MCF 10A (cell line): Measurements from ENCODE around the gene MRPL43. TPM values are rescaled to one million over a fixed set of nuclear protein-coding genes. Genes with fewer than 3 reads are reported as not detected.
A peak's percentile ranks its signal among the peaks of the same experiment; 100 is the strongest.

Experiments used
- Bru-seq: library from RNA; stranded (reverse); fragments of 400-500 nt; gene quantifications from one replicate; lab custom pipeline; 2021; lab: Mats Ljungman, UMichigan
- BruChase-seq, 2 experiments: library from RNA; stranded (reverse); fragments of 400-500 nt; gene quantifications; one replicate each; lab custom pipeline; 2021; lab: Mats Ljungman, UMichigan
- BruUV-seq: library from RNA; stranded (reverse); fragments of 400-500 nt; replicated peaks from 2 replicates; lab custom pipeline; 2021; lab: Mats Ljungman, UMichigan
- CTCF ChIA-PET: fragments of 300-600 bp; sonication (Branson Sonifier 250); formaldehyde crosslinking; extraction: SDS; loops from one replicate; lab custom pipeline; 2021; ENCODE audit warnings: antibody characterized with exemption, inconsistent platforms; lab: Yijun Ruan, JAX
- POLR2A ChIA-PET: fragments of 300-600, 350-650 bp; sonication (Branson Sonifier 250); formaldehyde crosslinking; extraction: SDS; loops from one replicate; lab custom pipeline; 2020; ENCODE audit warnings: antibody characterized with exemption, inconsistent platforms; lab: Yijun Ruan, JAX
- DNase-seq: peaks from one replicate; pipeline ENCODE4 v3.0.0-alpha.2; 2018; ENCODE audit not compliant: unreplicated experiment
- H3K27ac Mint-ChIP-seq: one replicate; pipeline ENCODE4 v1.8.0; 2022; ENCODE audit warnings: mild to moderate bottlenecking, low read depth, mixed read lengths; ENCODE audit not compliant: unreplicated experiment
- H3K27me3 Mint-ChIP-seq: one replicate; pipeline ENCODE4 v1.8.0; 2022; ENCODE audit warnings: mixed read lengths; ENCODE audit not compliant: insufficient read depth, unreplicated experiment
- H3K36me3 Mint-ChIP-seq: one replicate; pipeline ENCODE4 v1.8.0; 2022; ENCODE audit warnings: mild to moderate bottlenecking, moderate library complexity, mixed read lengths; ENCODE audit not compliant: insufficient read depth, unreplicated experiment
- H3K4me1 Mint-ChIP-seq: one replicate; pipeline ENCODE4 v1.8.0; 2022; ENCODE audit warnings: mixed read lengths; ENCODE audit not compliant: insufficient read depth, unreplicated experiment
- H3K4me3 Mint-ChIP-seq: one replicate; pipeline ENCODE4 v1.8.0; 2022; ENCODE audit warnings: mild to moderate bottlenecking, moderate library complexity, mixed read lengths; ENCODE audit not compliant: unreplicated experiment
- H3K9me3 Mint-ChIP-seq: one replicate; pipeline ENCODE4 v1.8.0; 2022; ENCODE audit warnings: mixed read lengths; ENCODE audit not compliant: unreplicated experiment
- CTCF ChIP-seq: fragments of 200-600 bp; IDR thresholded peaks from one replicate; pipeline ENCODE4 v1.8.0; 2022; ENCODE audit warnings: antibody characterized with exemption, mild to moderate bottlenecking; ENCODE audit not compliant: unreplicated experiment
- intact Hi-C: fragments of 100-400 bp; cut with micrococcal nuclease; formaldehyde crosslinking; loops from 2 replicates; pipeline ENCODE4 v1.14.1; 2022
- long read RNA-seq: library from polyadenylated mRNA; stranded (forward); transcript quantifications from one replicate; pipeline ENCODE4 v2.0.0, GENCODE V29; 2022
- total RNA-seq: library from RNA; stranded (reverse); gene quantifications from 2 replicates; pipeline ENCODE4 v1.2.3, GENCODE V29; 2022

Gene MRPL43
- total RNA-seq (63.4 and 64.8 TPM in 2 replicates), Bru-seq, nascent RNA (percentile 63 among the genes with signal in this experiment), BruChase-seq, experiment 1, labeled RNA remaining after a 6-hour chase (percentile 81 among the genes with signal in this experiment), BruChase-seq, experiment 2, labeled RNA remaining after a 2-hour chase (percentile 76 among the genes with signal in this experiment)
- long read RNA-seq, transcript MRPL43-203 (3 exons, 1,010 nt): major isoform, 41 of 71 reads
- long read RNA-seq, transcript MRPL43-206 (4 exons, 866 nt): minor isoform, 8 of 71 reads
- long read RNA-seq, transcript MRPL43-213 (2 exons, 897 nt): minor isoform, 6 of 71 reads
- long read RNA-seq, partial matches to known transcripts: 3 of 71 reads
- long read RNA-seq, other reads (novel, unspliced or antisense): 4 of 71 reads

- ChIA-PET POLR2A (interaction anchor here (0.6 to 5.0 kb wide), 10 partner anchors 11 to 920 kb away, joined by 3 to 54 read pairs (median 4); partner anchors contain the start of gene LZTS2), CTCF (interaction anchor here (0.6 to 3.8 kb wide), 7 partner anchors 10 to 1017 kb away, joined by 3 to 32 read pairs (median 4); no protein-coding TSS in a partner anchor)
- H3K9me3 Mint-ChIP-seq: no peaks in the 10 kb centered on the region
- H3K4me3 Mint-ChIP-seq: peak within 1 kb of the TSS; percentile 85
- no TSS peak for BruUV-seq
- H3K27me3 Mint-ChIP-seq: no peaks in the 10 kb centered on the region
- intact Hi-C loops: no loop called here
- H3K27ac Mint-ChIP-seq: peak within 1 kb of the TSS; percentile 80
- H3K36me3 Mint-ChIP-seq: peaks cover 38% of the 10 kb centered on the region
- no peak for TF ChIP-seq CTCF
- H3K4me1 Mint-ChIP-seq: peaks cover 15% of the 10 kb centered on the region
- DNase-seq: peak; percentile 81
Measured at GRCh38 chr10:100986952-100987684, at the start of gene MRPL43, which contains the start of gene TWNK. Gene MRPL43, minus strand, starts transcription at chr10:100987497. Its CDS starts 54 bp downstream, at chr10:100987443. Gene TWNK, plus strand, starts transcription at chr10:100987543. Its CDS starts 668 bp downstream, at chr10:100988211.

GRCh38 chr10:101036726-101037125 lies 49.4 kb upstream of the MRPL43 start:
- H3K27ac Mint-ChIP-seq: no peak overlapping the region
- TF ChIP-seq CTCF: no peak
- no peaks in the 10 kb centered on the region for H3K9me3 Mint-ChIP-seq
- no peak overlapping the region for H3K4me3 Mint-ChIP-seq
- no peak for DNase-seq
- POLR2A ChIA-PET: no interaction called here
- CTCF ChIA-PET: interaction anchor here (13.2 kb wide), 1 partner anchor 19 kb away, joined by 234 read pairs; the partner anchor contains the start of gene KAZALD1
- peaks cover 25% of the 10 kb centered on the region for H3K4me1 Mint-ChIP-seq
- peaks cover 34% of the 10 kb centered on the region for H3K36me3 Mint-ChIP-seq
- no TSS peak for BruUV-seq
- H3K27me3 Mint-ChIP-seq: no peaks in the 10 kb centered on the region
- intact Hi-C loops: no loop called here

- H3K27me3 Mint-ChIP-seq: no peaks in the 10 kb centered on the region
- no peak for DNase-seq
- H3K4me3 Mint-ChIP-seq: no peak overlapping the region
- H3K27ac Mint-ChIP-seq: no peak overlapping the region
- BruUV-seq: no TSS peak
- POLR2A ChIA-PET: interaction anchor here (0.6 kb wide), 1 partner anchor 1092 kb away, joined by 3 read pairs; no protein-coding TSS in a partner anchor
- H3K4me1 Mint-ChIP-seq: peaks cover 22% of the 10 kb centered on the region
- H3K9me3 Mint-ChIP-seq: no peaks in the 10 kb centered on the region
- peaks cover 31% of the 10 kb centered on the region for H3K36me3 Mint-ChIP-seq
- intact Hi-C loops: no loop called here
- no peak for TF ChIP-seq CTCF
- CTCF ChIA-PET: interaction anchor here (0.6 to 13.2 kb wide), 3 partner anchors 9 to 43 kb away, joined by 3 to 234 read pairs (median 3); partner anchors contain the start of gene KAZALD1
Measured at GRCh38 chr10:101035916-101036702, 48.8 kb upstream of the MRPL43 start.
